Right lobe of liver (tissue), 6 donors: ENCODE measurements around the gene PUS3. TPM values are rescaled to one million over a fixed set of nuclear protein-coding genes. Genes with fewer than 3 reads are reported as not detected.

Source experiments
- ATAC-seq, 4 donors: fragments of 200-7000 bp; cut with Tn5 transposase; one replicate each; pipeline ENCODE4 v1.9.1; 2020; ENCODE audit warnings: mild to moderate bottlenecking in 4 of 4, moderate library complexity in 4 of 4
- DNase-seq, 3 donors: peaks; one replicate each; pipeline ENCODE4 v3.0.0-alpha.2; 2020
- H3K27ac ChIP-seq, 3 donors: fragments of 200-600 bp; one replicate each; pipeline ENCODE4 v1.8.0; 2022
- H3K27me3 ChIP-seq, 2 donors: fragments of 200-600 bp; one replicate each; pipeline ENCODE4 v1.8.0; 2022
- H3K36me3 ChIP-seq, 4 donors: fragments of 200-600 bp; sonication (generic) in 1 of 4; one replicate each; pipeline versions ENCODE4 v1.5.1 to v1.8.0; 2017 to 2022; ENCODE audit warnings: control low read depth in 1 of 4
- H3K4me1 ChIP-seq, 4 donors: fragments of 200-600 bp; sonication (generic) in 1 of 4; one replicate each; pipeline versions ENCODE4 v1.5.1 to v1.8.0; 2017 to 2022; ENCODE audit warnings: control low read depth in 1 of 4
- H3K4me3 ChIP-seq, 3 donors: fragments of 200-600 bp; one replicate each; pipeline ENCODE4 v1.8.0; 2022
- H3K9me3 ChIP-seq, 4 donors: fragments of 200-600 bp; sonication (generic) in 1 of 4; one replicate each; pipeline versions ENCODE4 v1.5.1 to v1.8.0; 2017 to 2022; ENCODE audit warnings: control low read depth in 1 of 4
- CTCF ChIP-seq, 4 donors: fragments of 200-600 bp in 3 of 4; fragments of 450-650 bp in 1 of 4; IDR thresholded peaks; one replicate each; pipeline versions ENCODE4 v1.5.1 to v1.8.0; 2016 to 2022; ENCODE audit warnings: antibody characterized with exemption in 4 of 4, mild to moderate bottlenecking in 2 of 4
- POLR2A ChIP-seq: fragments of 450-650 bp; IDR thresholded peaks from one replicate; pipeline ENCODE4 v1.6.1; 2017; ENCODE audit warnings: antibody characterized with exemption, mild to moderate bottlenecking
- WGBS: methylation state at CpG from one replicate; pipeline ENCODE4 v1.1.6; 2018; ENCODE audit warnings: low coverage, low lambda C conversion rate; ENCODE audit not compliant: insufficient coverage; ENCODE audit errors: missing lambda C conversion rate; 5-methylcytosine and 5-hydroxymethylcytosine counted together
- intact Hi-C, 2 donors: fragments of 100-400 bp; cut with DNase I; formaldehyde crosslinking; loops; one replicate each; pipeline versions ENCODE4 v1.11.2 to v1.14.1; 2022
- total RNA-seq, 6 experiments: library from RNA; depleted of rRNA in 2 of 6; stranded (reverse); fragments of >200 nt in 2 of 6; fragmentation: NEBNext Ultra II Directional in 3 of 6; extraction: Animal tissue kit (Norgen Biotek cat#: 25700) in 3 of 6; gene quantifications; one replicate each; pipeline versions ENCODE4 v1.1.0 to v1.2.4, GENCODE V29; 2016 to 2023
- donor health status: DM: no; HTN: yes; CAD: no.
- donor health status: DM: no; HTN: no; CAD: no.
- donor health status: DM: no; HTN: no; CAD: no.
- donor health status: DM: no; HTN: yes; CAD: no.
- donor health status: DM: no; HTN: yes; CAD: no.

PUS3 gene
- total RNA-seq, 6 experiments from 2014 or later, result 11.8 to 24.7 (median 17.4) TPM

DNA sequence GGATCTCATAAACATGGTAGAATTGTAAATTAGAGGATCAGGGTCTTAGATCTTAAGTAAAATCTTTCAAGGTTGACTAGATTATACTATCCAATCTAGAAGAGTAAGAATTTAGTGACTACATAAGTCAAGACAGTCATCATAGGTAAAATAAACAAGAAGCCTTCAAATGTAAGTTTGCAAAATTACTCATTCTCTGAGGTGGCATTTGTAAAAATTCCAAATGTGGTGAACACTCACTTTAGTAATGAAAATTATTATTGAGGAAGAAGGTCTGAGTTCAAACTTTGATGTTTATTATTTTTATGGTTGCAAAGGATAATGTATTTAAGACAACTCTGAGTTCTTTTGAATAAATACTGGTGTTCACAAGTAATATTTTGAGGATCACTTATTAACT lies 10.9 kb downstream of the PUS3 start:
- Histone ChIP-seq H3K9me3 (no peaks in the 10 kb centered on the region), H3K4me1 (peaks cover 0 to 27% (median 11%) of the 10 kb centered on the region in 4 donors), H3K27ac (peak overlapping the region in 1 of 3 donors; percentile 27), H3K36me3 (peaks cover 0 to 14% (median 0%) of the 10 kb centered on the region in 4 donors), H3K4me3 (no peak overlapping the region), H3K27me3 (no peaks in the 10 kb centered on the region)
- ATAC-seq (no peak), DNase-seq (no peak)
- intact Hi-C loops, result no loop called here
- TF ChIP-seq POLR2A (no peak), CTCF (IDR thresholded peaks at IDR 0.05) (no peak)

- WGBS, result 50% methylated on average over 3 of the region's 3 CpGs
Measured at GRCh38 chr11:125890447-125891100, 12.4 kb downstream of the PUS3 start.

DNA sequence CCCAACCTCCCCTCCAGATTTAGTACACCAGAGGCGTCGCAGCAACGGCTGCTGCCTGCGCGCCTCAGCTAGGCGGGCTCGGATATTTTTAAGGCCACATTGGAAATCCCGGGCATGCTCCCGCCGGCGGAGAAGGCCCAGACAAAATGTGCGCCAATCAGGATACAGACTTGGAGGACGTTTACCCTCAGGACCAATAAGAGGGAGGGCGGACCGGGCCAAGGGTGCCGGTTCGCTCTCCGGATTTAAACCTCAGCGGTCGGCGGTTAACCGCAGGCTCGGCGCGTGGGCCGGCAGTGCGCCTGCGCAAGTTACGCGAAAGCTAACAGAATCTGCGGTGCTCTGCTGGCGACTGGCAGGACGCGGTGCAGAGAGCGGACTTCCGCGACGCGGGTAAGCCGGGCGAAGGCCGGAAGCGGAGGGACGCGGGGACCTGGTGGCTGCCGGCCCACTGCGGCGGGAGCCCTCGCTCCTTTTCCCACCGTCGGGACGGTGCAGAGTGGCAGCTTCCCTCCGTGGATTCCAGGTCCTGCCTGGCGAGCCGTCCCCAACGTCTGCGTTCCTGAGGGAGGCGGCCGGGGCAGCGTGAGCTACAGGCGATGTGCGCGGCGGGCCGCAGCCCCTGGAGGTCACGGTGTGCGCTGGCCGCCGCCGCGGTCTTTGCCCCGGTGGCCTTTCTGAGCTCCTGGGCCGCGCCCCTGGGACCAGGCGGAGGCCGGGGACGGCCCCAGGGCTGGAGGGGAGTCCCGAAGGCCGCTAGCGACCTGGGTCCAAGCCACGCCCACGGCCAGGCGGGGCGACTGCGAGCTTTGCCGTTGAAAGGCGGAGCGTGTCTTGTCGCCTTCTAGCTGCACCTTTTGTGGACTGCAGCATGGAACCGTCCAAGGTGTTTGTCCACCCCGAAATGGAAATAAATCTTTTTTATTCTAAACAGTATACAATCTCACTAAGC lies 15.4 kb downstream of the PUS3 start, which contains the start of gene HYLS1:
TSS of gene HYLS1 (plus strand) at position 296 of the 952 bp plus-strand sequence. CDS start 11,701 bp downstream, outside the sequence.
- ATAC-seq, result peak; percentile 90 to 96 (median 94)
- Histone ChIP-seq H3K4me1 (peaks cover 0 to 13% (median 6%) of the 10 kb centered on the region in 4 donors), H3K27ac (peak within 1 kb of the TSS; percentile 82 to 91 (median 86)), H3K36me3 (no peaks in the 10 kb centered on the region), H3K9me3 (no peaks in the 10 kb centered on the region), H3K4me3 (peak within 1 kb of the TSS; percentile 64 to 87 (median 81)), H3K27me3 (no peaks in the 10 kb centered on the region)
- 0% methylated on average over 14 of the region's 91 CpGs for WGBS
- peak; percentile 95 to 97 (median 96) for DNase-seq
- TF ChIP-seq CTCF (IDR thresholded peaks at IDR 0.05) (peak; percentile 8 to 52 (median 46)), POLR2A (peak; percentile 87)
- intact Hi-C loops, result no loop called here

More at GRCh38 chr11:125890447-125891100, 12.4 kb downstream of the PUS3 start:
- H3K27ac ChIP-seq, result no peak overlapping the region
- no peaks in the 10 kb centered on the region for H3K9me3 ChIP-seq
- intact Hi-C loops, result no loop called here
- no peaks in the 10 kb centered on the region for H3K27me3 ChIP-seq
- ATAC-seq (no peak), DNase-seq (no peak)
- no peak for TF ChIP-seq CTCF (IDR thresholded peaks at IDR 0.05)
- no peak for TF ChIP-seq POLR2A
- peaks cover 0 to 27% (median 11%) of the 10 kb centered on the region in 4 donors for H3K4me1 ChIP-seq
- no peak overlapping the region for H3K4me3 ChIP-seq
- H3K36me3 ChIP-seq, result peaks cover 0 to 10% (median 0%) of the 10 kb centered on the region in 4 donors

- 33% methylated on average over 5 of the region's 24 CpGs for WGBS
- H3K36me3 ChIP-seq, result no peaks in the 10 kb centered on the region
- intact Hi-C loops, result no loop called here
- H3K4me3 ChIP-seq, result peak overlapping the region; percentile 64 to 87 (median 81)
- ATAC-seq, result peak; percentile 4 to 15 (median 11)
- peak in 2 of 3 donors; percentile 48 to 63 for DNase-seq
- TF ChIP-seq CTCF (IDR thresholded peaks at IDR 0.05) (no peak), POLR2A (no peak)
- no peaks in the 10 kb centered on the region for H3K27me3 ChIP-seq
- peaks cover 0 to 7% (median 2%) of the 10 kb centered on the region in 4 donors for H3K4me1 ChIP-seq
- H3K27ac ChIP-seq, result peak overlapping the region; percentile 17 to 91 (median 86)
- no peaks in the 10 kb centered on the region for H3K9me3 ChIP-seq
Measured at GRCh38 chr11:125886997-125887372, 16.0 kb downstream of the PUS3 start.
